HPDE6-E6E7 (cell line): ENCODE measurements around the gene UBN2.
"Not testable (repeated sequence)": the region's sequence is repeated elsewhere in the genome, so short reads cannot be mapped to it uniquely, and the experiment has no call there.

Experiments
- DNase-seq: peaks from one replicate; pipeline ENCODE4 v3.0.0; 2011; ENCODE audit warnings: missing footprints; ENCODE audit errors: extremely low spot score

UBN2 gene

DNA sequence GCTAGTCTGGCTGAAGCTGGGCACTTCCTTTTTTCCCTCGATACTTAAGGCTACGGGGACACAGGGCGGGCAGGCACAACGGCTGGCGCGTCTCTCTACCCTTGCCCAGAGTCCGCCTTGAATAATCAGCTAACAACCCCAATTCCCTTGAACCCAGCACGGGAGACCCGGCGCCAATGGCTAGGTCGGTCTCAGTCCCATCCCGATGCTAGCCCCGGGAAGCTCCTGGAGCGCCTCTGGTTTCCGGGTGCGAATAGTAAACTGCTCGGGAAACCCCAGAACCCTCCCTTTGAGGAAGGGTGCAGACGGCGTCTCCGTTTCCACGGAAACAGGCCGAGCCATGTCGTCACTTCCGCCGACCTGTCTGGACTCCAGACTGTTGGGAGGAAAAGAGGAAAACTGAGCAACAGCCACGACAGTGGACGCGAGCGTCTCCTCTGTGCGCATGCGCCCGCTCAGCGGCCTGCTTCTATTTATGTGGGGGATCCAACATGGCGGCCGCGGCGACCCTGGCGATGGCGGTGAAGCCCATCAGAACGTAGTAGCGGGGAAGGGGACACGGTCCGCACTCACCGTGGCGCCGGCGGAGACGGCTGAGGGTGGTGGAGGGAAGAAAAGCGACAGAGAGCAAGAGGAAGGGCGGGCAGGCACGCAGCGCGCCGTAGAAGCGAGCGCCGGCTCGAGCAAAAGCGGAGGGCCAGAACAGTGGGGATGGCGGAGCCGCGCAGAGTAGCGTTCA is at the start of gene UBN2:
Gene UBN2 (plus strand): TSS at position 464 of the 739 bp plus-strand sequence. CDS start 248 bp downstream, at position 712.
- peak; percentile 97 for DNase-seq

DNA sequence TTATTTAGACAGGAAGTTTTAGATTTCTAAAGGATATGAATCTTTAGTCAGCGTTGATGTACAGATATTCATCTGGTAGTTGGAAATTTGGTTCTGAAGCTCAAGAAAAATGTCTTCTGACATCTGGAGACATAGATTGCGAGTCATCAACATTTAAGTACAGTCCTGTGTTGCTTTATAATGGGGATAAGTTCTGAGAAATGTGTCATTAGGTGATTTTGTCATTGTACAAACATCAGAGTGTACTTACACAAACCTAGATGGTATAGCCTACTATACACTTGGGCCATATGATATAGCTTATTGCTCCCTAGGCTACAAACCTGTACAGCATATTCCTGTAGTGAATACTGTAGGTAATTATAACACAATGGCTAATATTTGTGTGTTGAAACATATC is 49.6 kb upstream of the UBN2 start:
- no peak for DNase-seq

DNA sequence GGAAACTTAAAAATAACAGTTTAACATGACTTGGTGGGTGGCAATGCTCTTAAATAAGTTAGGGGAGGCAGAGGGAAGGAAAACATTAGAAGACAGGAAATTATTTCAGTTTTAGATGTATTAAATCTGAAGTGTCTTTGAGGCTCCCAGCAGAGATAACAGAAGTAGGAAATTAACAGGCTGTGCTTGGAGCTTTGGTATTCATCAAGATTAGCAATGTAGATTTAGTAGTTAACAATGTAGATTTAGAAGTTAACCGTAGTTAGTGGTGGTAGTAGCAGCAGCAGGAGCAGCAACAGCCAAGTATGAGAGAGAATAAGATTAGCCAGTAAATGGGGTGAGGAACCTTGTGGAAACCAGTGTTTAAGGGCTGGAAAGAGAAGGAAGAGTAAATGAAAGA is 48.7 kb upstream of the UBN2 start:
- no peak for DNase-seq

DNA sequence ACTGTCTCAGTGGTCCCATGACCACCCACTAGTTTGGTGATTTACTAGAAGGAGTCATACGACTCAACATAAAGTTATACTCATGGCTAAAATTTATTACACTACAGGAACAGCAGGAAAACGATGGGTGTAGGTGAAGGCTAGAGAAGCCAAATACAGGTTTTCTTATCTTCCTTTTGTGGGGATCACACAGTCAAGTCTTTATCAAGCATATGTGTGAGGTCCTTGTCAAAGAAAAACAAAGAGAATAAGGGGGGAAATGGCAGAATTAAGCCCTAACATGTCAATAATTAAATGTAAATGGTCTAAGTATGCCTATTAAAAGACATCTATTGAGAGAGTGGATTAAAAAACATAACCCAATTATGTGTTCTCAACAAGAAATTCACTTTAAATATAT is 47.8 kb upstream of the UBN2 start:
- DNase-seq: no peak

DNA sequence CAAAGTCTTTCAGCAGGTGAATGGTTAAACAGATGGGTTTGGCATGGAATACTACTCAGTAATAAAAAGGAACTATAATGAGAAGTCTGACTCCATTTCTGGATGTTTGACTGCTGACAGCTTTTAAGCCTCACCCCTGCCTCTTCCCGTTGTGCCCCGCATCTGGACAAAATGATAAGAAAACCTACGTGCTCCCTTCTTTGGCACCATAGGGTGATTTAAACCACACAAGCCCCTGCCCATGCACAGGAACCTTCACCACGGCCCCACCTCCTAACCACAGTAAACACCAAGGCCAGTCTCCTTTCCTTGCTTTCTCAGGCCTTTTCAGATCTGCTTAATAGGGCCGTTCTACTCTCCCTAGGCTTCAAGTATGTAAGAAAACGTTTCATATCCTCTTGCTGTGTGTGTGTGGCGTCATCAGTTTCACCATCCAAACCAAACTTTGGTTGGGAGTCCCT is 47.1 kb upstream of the UBN2 start:
- DNase-seq: no peak

DNA sequence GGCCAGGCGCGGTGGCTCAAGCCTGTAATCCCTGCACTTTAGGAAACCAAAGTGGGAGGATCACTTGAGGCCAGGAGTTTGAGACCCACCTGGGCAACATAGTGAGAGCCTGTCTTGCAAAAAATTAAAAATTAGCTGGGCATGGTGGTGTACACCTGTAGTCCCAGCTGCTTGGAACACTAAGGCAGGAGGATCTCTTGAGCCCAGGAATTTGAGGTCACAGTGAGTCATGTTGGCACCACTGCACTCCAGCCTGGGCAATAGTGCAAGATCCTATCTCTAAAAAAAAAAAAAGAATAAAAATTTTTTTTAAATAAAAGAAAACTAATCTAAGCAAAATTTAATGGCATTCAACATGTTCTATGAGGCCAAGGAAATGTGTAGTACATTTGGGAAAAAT is 44.9 kb upstream of the UBN2 start:
- DNase-seq: no peak

DNA sequence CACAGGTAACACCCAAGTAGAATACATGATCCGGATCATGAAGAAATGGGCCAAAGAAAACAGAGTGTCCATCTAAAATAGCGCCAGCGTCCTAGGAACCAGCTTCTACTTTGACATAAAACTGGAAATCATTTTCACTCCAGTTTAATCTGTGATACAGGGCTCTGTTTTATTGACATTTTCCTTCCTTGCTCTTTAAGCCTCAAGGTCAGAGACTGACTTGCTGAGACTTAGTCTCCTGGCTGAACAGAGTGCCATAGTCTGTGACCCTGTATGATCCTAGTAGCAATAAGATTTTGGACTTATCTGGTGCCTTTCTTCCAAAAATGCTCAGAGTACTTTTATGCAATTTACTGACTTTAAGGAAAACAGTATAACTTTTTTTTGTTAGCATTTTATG is 41.7 kb upstream of the UBN2 start:
- no peak for DNase-seq

DNA sequence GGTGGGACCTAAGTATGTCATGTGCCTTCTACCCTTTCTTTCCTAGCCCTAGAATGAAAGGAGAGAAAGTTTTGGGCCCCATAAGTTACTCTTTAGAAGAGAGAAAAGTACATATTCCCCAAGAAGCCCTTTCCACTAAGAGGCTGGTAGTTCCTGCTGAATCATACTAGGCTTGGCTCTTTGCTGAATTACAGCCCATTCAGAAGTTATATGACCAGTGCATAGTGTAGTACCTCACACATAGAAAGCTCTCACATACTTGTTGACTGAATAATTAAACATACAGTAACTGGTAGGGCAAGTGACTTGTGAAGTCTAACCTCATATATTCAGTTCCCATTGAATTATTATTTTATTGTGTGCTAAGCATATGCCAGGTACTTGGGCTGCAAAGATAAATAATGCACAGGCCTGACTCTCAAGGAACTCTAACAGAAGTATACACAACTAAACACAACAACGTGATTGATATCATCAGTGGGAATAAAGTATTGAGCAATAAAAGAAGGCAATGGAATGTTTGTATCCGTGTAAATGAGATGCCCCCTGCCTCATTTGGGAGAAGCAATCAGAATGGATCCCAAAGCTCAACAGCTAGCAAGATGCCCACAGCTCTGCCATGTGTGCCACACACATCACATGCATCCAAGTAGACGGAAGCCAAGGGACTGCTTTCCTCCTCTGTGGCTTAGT is 38.9 kb upstream of the UBN2 start:
- peak; percentile 4 for DNase-seq

DNA sequence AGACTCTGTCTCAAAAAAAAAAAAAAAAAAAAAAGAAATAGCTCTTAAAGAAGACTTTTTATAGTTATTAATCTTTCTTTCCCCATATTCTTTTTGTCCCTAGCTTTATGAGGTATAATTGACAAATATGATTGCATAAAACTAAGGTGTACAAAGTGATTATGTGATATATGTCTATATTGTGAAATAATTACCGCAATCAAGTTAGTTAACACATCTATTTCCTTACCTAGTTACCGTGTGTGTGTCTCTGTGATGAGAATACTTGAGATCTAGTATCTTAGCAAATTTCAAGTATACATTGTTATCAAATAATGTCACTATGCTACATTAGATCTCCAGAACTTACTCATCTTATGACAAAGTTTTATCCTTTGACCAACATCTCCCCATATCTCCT is 30.7 kb upstream of the UBN2 start:
- DNase-seq: no peak

DNA sequence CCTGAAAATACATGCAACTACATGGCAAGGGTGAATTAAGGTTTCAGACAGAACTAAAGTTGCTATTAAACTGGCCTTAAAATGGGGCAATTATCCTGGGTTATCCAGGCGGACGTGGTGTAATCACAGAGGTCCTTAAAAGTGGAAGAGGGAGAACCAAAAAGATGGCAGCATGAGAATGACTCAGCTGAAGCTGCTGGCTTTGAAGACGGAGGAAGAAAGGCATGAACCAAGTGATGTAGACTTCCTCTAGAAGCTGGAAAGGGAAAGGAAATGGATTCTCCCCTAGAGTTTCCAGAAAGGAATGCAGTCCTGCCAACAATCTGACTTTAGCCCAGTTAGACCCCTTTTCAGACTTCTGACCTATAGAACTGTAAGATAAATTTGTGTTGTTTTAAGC is 27.0 kb upstream of the UBN2 start:
- no peak for DNase-seq

DNA sequence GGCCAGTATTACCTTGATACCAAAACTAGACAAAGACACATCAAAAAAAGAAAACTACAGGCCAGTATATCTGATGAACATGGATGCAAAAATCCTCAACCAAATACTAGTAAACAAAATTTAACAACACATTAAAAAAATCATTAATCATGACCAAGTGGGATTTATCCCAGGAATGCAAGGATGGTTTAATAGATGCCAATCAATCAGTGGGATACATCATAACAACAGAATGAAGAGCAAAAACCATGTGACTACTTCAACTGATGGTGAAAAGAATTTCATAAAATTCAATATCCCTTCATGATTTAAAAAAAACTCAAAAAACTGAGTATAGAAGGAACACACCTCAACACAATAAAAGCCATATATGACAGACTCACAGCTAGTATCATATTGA is 25.2 kb upstream of the UBN2 start:
- no peak for DNase-seq

DNA sequence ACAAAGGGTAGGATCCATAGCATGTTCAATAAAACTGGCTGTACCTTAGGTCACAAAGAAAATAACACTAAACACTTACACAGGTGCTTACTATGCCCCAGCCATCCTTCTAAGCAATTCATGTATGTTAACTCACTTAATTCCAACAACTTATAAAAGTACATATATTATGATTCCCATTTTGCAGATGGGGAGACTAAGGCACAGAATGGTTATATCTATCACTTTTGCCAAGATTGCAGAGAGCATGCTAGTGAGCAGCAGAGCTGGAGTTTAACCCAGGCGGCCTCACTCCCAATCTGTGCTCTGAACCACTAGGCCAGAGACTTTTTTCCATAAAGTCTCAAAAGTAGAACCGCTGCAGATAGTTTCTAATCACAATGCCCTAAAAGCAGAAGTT is 18.9 kb upstream of the UBN2 start:
- no peak for DNase-seq

DNA sequence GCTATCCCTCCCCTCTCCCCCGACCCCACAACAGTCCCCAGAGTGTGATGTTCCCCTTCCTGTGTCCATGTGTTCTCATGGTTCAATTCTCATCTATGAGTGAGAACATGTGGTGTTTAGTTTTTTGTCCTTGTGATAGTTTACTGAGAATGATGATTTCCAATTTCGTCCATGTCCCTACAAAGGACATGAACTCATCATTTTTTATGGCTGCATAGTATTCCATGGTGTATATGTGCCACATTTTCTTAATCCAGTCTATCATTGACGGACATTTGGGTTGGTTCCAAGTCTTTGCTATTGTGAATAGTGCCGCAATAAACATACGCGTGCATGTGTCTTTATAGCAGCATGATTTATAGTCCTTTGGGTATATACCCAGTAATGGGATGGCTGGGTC is 17.5 kb upstream of the UBN2 start:
- not testable (repeated sequence) for DNase-seq

DNA sequence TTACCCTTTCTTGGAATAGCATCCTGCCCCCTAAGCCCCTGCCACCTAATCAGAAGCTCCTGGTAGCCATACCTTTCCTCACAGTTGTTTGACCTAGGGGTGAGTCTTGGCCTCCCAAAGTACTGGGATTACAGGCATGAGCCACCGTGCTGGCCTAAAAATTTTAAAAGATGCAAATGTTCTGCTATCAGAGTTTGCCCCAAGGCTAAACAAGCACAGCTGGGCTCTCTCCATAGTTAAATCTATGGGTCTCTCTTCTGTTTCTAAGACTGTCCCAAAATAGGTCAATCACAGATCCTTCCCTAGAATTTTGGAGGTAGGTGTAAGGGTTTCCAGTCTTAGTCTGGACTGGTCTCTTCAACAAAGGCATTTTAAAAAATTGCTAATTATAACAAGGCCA is 12.9 kb upstream of the UBN2 start:
- DNase-seq: no peak

DNA sequence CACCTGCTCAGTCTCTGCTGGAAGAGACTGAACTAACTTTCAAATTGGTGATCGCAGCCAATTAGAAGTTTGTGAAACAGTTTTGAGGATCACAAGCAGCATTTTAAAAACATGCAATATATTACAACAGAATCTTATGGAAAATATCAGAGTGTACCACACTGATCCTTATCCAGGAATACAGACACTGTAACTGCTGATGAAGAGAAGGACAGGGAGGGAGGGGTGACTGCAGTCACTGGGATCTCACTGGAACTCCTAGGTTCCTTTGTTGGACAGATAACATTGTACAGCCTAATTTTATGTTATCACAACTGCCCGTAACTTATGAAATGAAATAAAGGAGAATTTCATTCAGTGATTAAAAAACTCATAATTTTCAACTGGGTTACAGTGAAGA is 6.8 kb upstream of the UBN2 start:
- no peak for DNase-seq

DNA sequence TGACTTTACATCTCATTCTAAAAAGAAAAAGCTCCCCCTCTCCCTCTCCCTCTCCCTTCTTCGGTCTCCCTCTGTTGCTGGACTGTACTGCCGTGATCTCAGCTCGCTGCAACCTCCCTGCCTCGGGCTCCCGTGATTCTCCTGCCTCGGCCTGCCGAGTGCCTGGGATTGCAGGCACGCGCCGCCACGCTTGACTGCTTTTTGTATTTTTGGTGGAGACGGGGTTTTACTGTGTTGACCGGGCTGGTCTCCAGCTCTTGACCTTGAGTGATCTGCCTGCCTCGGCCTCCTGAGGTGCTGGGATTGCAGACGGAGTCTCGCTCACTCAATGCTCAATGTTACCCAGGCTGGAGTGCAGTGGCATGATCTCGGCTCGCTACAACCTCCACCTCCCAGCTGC is 6.2 kb upstream of the UBN2 start:
- not testable (repeated sequence) for DNase-seq

DNA sequence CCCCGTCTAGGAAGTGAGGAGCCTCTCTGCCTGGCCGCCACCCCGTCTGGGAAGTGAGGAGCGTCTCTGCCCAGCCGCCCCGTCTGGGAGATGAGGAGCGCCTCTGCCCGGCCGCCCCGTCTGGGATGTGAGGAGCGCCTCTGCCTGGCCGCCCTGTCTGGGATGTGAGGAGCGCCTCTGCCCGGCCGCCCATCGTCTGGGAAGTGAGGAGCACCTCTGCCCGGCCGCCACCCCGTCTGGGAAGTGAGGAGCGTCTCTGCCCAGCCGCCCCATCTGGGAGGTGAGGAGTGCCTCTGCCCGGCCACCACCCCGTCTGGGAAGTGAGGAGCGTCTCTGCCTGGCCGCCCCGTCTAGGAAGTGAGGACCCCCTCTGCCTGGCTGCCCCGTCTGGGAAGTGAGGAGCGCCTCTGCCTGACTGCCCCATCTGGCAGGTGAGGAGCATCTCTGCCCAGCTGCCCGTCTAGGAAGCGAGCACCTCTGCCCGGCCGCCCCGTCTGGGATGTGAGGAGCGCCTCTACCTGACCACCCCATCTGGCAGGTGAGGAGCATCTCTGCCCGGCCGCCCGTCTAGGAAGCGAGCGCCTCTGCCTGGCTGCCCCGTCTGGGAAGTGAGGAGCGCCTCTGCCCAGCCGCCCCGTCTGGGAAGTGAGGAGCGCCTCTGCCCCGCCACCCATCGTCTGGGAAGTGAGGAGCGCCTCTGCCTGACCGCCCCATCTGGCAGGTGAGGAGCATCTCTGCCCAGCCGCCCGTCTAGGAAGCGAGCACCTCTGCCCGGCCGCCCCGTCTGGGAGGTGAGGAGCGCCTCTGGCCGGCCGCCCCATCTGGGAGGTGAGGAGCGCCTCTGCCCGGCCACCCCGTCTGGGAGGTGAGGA is 5.5 kb upstream of the UBN2 start:
- DNase-seq: not testable (repeated sequence)

DNA sequence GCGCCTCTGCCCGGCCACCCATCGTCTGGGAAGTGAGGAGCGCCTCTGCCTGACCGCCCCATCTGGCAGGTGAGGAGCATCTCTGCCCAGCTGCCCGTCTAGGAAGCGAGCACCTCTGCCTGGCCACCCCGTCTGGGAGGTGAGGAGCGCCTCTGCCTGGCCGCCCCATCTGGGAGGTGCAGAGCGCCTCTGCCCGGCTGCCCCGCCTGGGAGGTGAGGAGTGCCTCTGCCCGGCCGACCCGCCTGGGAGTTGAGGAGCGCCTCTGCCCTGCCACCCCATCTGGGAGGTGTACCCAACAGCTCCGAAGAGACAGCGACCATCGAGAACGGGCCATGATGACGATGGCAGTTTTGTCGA is 4.9 kb upstream of the UBN2 start:
- DNase-seq: not testable (repeated sequence)

DNA sequence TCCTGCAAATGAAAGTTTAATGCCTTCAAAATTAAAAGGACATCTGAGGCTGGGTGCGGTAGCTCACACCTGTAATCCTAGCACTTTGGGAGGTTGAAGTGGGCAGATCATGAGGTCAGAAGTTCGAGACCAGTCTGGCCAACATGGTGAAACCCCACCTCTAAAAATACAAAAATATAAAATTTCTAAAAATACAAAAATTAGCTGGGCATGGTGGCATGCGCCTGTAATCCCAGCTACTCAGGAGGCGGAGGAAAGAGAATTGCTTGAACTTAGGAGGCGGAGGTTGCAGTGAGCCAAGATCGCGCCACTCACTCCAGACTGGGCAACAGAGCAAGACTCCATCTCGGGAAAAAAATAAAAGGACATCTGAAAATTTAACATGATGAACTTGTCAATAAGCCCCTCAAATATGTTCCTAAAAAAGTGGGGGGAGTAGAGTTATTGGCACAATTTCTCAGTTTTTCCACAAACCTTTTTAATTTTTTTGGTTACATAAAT is 4.0 kb upstream of the UBN2 start:
- DNase-seq: not testable (repeated sequence)

DNA sequence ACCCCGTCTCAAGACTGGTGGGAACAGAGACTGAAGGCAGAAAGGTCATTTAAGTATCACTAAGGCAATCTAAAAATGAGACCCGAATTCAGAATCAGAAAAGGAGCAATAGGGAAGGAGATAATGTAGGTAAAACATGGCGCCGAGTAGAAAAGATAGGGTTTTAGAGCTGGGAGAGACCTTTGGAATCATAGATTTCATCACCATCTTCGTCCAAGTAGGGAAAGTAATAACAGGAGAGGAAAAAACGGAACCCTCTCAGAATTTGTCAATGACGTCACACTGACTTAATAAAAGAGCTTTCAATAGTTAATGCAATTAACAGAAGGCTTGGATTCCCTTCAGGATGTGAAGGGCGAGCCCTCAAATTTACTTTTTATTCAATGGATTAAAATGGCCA is 1.0 kb upstream of the UBN2 start:
- DNase-seq: no peak

DNA sequence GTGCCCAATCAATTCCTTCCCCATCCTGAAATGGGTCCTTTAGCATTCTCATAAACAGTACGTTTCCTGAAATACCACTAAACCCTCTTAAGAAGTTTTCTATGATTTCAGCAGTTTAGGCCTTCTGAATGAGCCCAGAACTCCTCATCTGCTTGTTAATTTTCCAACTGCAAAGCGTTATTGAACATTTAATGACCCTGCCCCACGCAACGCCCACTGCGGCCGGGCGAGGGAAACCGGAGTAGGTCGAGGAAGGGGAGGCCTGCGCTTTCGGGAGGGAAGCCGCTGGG is 608 bp upstream of the UBN2 start:
- DNase-seq: no peak

DNA sequence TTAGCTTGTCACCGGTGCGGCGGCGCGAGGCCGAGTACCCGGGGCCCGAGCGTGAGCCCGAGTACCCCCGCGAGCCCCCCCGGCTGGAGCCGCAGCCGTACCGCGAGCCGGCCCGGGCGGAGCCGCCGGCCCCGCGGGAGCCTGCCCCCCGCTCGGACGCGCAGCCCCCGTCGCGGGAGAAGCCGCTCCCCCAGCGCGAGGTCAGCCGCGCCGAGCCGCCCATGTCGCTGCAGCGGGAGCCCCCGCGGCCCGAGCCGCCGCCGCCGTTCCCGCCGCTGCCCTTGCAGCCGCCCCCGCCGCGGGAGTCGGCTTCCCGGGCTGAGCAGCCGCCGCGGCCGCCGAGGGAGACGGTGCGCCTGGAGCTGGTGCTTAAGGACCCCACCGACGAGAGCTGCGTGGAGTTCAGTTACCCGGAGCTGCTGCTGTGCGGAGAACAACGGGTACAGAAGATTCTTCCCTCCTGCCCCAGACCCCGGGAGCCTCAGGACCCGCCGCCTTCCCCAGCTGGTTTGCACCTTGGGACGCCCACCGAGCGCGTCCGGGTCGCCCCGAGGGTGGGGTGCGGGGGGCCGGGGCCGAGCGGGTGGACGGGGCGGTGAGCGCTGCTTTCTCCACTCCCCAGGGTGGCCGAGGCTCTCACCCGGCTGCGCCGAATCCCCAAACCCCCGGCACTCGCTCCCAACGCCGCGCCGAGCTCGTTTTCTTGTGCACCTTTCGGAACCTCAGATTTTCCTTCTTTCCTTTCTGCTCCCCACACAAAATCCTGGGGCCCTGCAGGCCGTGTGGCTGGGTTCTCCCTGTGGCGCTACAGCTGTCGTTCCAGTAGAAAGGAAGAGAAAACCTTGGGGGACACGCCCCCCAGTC is 708 bp downstream of the UBN2 start:
- peak; percentile 8 for DNase-seq
